Peyer's patch (tissue), 4 donors: Measurements from ENCODE around the gene C11orf68.

Experiments used
- CTCF ChIP-seq, 6 experiments: fragments of 450-650 bp in 4 of 6; fragments of 200-600 bp in 2 of 6; sonication (generic) in 1 of 6; IDR thresholded peaks; one replicate each; pipeline ENCODE4 v1.5.1; 2017 to 2019; ENCODE audit warnings: antibody characterized with exemption in 6 of 6, mild to moderate bottlenecking in 3 of 6, moderate library complexity in 1 of 6
- POLR2A ChIP-seq, 2 donors: fragments of 450-650 bp; IDR thresholded peaks; one replicate each; pipeline ENCODE4 v1.5.1; 2017; ENCODE audit warnings: antibody characterized with exemption in 2 of 2, mild to moderate bottlenecking in 2 of 2, moderate library complexity in 2 of 2

- TF ChIP-seq CTCF (IDR thresholded peaks at IDR 0.05) (no peak), POLR2A (IDR thresholded peaks at IDR 0.05) (no peak)
Measured at GRCh38 chr11:65962141-65962564, 43.3 kb upstream of the C11orf68 start.
